Mucosa of rectum (tissue), 2 donors: ENCODE measurements around the gene WBP1L.
"Not testable (repeated sequence)": the region's sequence is repeated elsewhere in the genome, so short reads cannot be mapped to it uniquely, and the experiment has no call there.

Source experiments
- H3K27ac ChIP-seq, 2 donors: one replicate each; pipeline ENCODE4 v1.7.0; 2013; ENCODE audit warnings: inconsistent platforms in 2 of 2, low read depth in 2 of 2, low read length in 2 of 2
- H3K27me3 ChIP-seq, 2 donors: one replicate each; pipeline ENCODE4 v1.7.0; 2013; ENCODE audit warnings: low read length in 2 of 2; ENCODE audit not compliant: control insufficient read depth in 2 of 2, insufficient read depth in 2 of 2
- H3K36me3 ChIP-seq, 2 donors: one replicate each; pipeline ENCODE4 v1.7.0; 2013; ENCODE audit warnings: low read length in 2 of 2; ENCODE audit not compliant: control insufficient read depth in 2 of 2, insufficient read depth in 2 of 2
- H3K4me1 ChIP-seq, 2 donors: one replicate each; pipeline ENCODE4 v1.7.0; 2013; ENCODE audit warnings: low read length in 2 of 2, mild to moderate bottlenecking in 1 of 2; ENCODE audit not compliant: control insufficient read depth in 2 of 2, insufficient read depth in 2 of 2
- H3K4me3 ChIP-seq, 2 donors: one replicate each; pipeline ENCODE4 v1.7.0; 2013; ENCODE audit warnings: low read length in 2 of 2
- H3K9ac ChIP-seq, 2 donors: one replicate each; pipeline ENCODE4 v1.7.0; 2013; ENCODE audit warnings: low read length in 2 of 2, low read depth in 1 of 2, mild to moderate bottlenecking in 1 of 2
- H3K9me3 ChIP-seq, 2 donors: one replicate each; pipeline ENCODE4 v1.7.0; 2013; ENCODE audit warnings: low read length in 2 of 2; ENCODE audit not compliant: control insufficient read depth in 2 of 2
- donor health status: healthy.
- donor health status: Normal muscosa, but diverticular disease.

Gene WBP1L

GRCh38 chr10:102853237-102853636, 109.5 kb downstream of the WBP1L start:
- H3K36me3 ChIP-seq, H3K27ac ChIP-seq, H3K4me3 ChIP-seq, H3K9ac ChIP-seq, H3K4me1 ChIP-seq, H3K27me3 ChIP-seq, H3K9me3 ChIP-seq: not testable (repeated sequence)

GRCh38 chr10:102855731-102856436, 112.1 kb downstream of the WBP1L start:
- not testable (repeated sequence) for H3K36me3 ChIP-seq, H3K9ac ChIP-seq, H3K4me1 ChIP-seq, H3K4me3 ChIP-seq, H3K27ac ChIP-seq, H3K27me3 ChIP-seq, H3K9me3 ChIP-seq

- peaks cover 3 to 4% of the 10 kb centered on the region in 2 donors for H3K36me3 ChIP-seq
- H3K27ac ChIP-seq = no peak overlapping the region
- H3K27me3 ChIP-seq = no peaks in the 10 kb centered on the region
- no peak overlapping the region for H3K9ac ChIP-seq
- H3K4me1 ChIP-seq = peaks cover 0 to 3% of the 10 kb centered on the region in 2 donors
- no peak overlapping the region for H3K4me3 ChIP-seq
- H3K9me3 ChIP-seq = no peaks in the 10 kb centered on the region
Observed at GRCh38 chr10:102856758-102857424, 113.1 kb downstream of the WBP1L start.

DNA sequence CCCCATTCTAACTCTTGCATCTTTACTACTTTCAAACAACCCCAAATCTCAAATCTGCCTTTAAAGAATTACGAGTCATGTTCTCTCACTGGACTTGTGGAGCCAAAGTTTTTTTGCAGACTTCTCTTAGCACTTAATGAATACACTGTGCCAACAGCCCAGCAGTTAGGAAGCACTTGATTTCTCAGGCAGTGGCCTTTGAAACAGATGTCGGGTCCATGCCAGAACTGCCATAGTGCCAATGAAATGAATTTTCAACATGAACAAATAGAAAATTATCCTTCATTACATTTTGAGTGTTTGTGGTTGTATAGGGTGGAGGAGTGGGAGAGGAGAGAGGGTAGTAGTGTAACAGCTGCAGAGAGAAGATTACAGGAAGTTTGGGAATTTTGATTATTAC, 116.2 kb downstream of the WBP1L start:
- Histone ChIP-seq H3K27ac (no peak overlapping the region), H3K36me3 (peaks cover 4 to 5% of the 10 kb centered on the region in 2 donors), H3K4me1 (no peaks in the 10 kb centered on the region), H3K4me3 (no peak overlapping the region), H3K27me3 (no peaks in the 10 kb centered on the region), H3K9ac (no peak overlapping the region), H3K9me3 (no peaks in the 10 kb centered on the region)

- Histone ChIP-seq H3K4me3 (no peak overlapping the region), H3K36me3 (peaks cover 4 to 5% of the 10 kb centered on the region in 2 donors), H3K27ac (no peak overlapping the region), H3K9me3 (no peaks in the 10 kb centered on the region), H3K9ac (no peak overlapping the region), H3K27me3 (no peaks in the 10 kb centered on the region), H3K4me1 (no peaks in the 10 kb centered on the region)
Observed at GRCh38 chr10:102863660-102864059, 119.9 kb downstream of the WBP1L start.

- Histone ChIP-seq H3K36me3 (peaks cover 2 to 3% of the 10 kb centered on the region in 2 donors), H3K9ac (no peak overlapping the region), H3K27ac (no peak overlapping the region), H3K4me3 (no peak overlapping the region), H3K9me3 (no peaks in the 10 kb centered on the region), H3K27me3 (peaks cover 0 to 3% of the 10 kb centered on the region in 2 donors), H3K4me1 (peaks cover 0 to 7% of the 10 kb centered on the region in 2 donors)
Observed at GRCh38 chr10:102865620-102866019, 121.9 kb downstream of the WBP1L start.
